DND-41 (cell line): ENCODE measurements around the gene CD80.
"Not testable (repeated sequence)": the region's sequence is repeated elsewhere in the genome, so short reads cannot be mapped to it uniquely, and the experiment has no call there.

Experiments used
- ATAC-seq: fragments of 200-7000 bp; cut with Tn5 transposase; 3 replicates; pipeline ENCODE4 v1.9.1; 2021; ENCODE audit warnings: low read depth; ENCODE audit not compliant: insufficient read depth
- DNase-seq: peaks from one replicate; pipeline ENCODE4 v3.0.0-alpha.2; 2020
- H2AFZ ChIP-seq: 2 replicates; pipeline ENCODE4 v1.6.0; 2012; ENCODE audit warnings: low read depth, low read length
- H3K27ac ChIP-seq: 2 replicates; pipeline ENCODE4 v1.5.1; 2012; ENCODE audit warnings: low read length, inconsistent platforms
- H3K27me3 ChIP-seq: fragments of 200-600 bp; sonication (generic); 2 replicates; pipeline ENCODE4 v1.6.0; 2012; ENCODE audit warnings: low read length, mild to moderate bottlenecking, inconsistent platforms; ENCODE audit not compliant: insufficient read depth, poor library complexity
- H3K36me3 ChIP-seq: 2 replicates; pipeline ENCODE4 v1.5.1; 2012; ENCODE audit warnings: low read length, inconsistent platforms; ENCODE audit not compliant: insufficient read depth
- H3K4me1 ChIP-seq: 2 replicates; pipeline ENCODE4 v1.5.1; 2012; ENCODE audit warnings: mild to moderate bottlenecking, low read length; ENCODE audit not compliant: insufficient read depth
- H3K4me2 ChIP-seq: 2 replicates; pipeline ENCODE4 v1.6.0; 2012; ENCODE audit warnings: mild to moderate bottlenecking, moderate library complexity, low read length, inconsistent platforms; ENCODE audit not compliant: insufficient read depth
- H3K4me3 ChIP-seq, 2 experiments: fragments of 200-600 bp in 1 of 2; shearing (Covaris generic) in 1 of 2; 2 replicates each; pipeline ENCODE4 v1.5.1; 2012 to 2016; ENCODE audit warnings: inconsistent platforms in 2 of 2, low read length in 2 of 2, mild to moderate bottlenecking in 2 of 2, low read depth in 1 of 2, moderate library complexity in 1 of 2
- H3K79me2 ChIP-seq: 2 replicates; pipeline ENCODE4 v1.6.0; 2012; ENCODE audit warnings: low read length, inconsistent platforms; ENCODE audit not compliant: insufficient read depth
- H3K9ac ChIP-seq: 2 replicates; pipeline ENCODE4 v1.6.0; 2012; ENCODE audit warnings: low read depth, mild to moderate bottlenecking, inconsistent platforms, low read length, moderate library complexity
- H3K9me3 ChIP-seq: 2 replicates; pipeline ENCODE4 v1.5.1; 2012; ENCODE audit warnings: low read length, moderate library complexity, mild to moderate bottlenecking, inconsistent platforms; ENCODE audit not compliant: insufficient read depth, severe bottlenecking
- H4K20me1 ChIP-seq: 2 replicates; pipeline ENCODE4 v1.6.0; 2012; ENCODE audit warnings: low read length; ENCODE audit not compliant: insufficient read depth
- EZH2 ChIP-seq: IDR thresholded peaks from 3 replicates; pipeline ENCODE4 v1.6.1; 2012; ENCODE audit warnings: borderline replicate concordance, low read depth, mild to moderate bottlenecking, moderate library complexity, low read length, inconsistent platforms; ENCODE audit not compliant: severe bottlenecking
- TF ChIP-seq, protein P1 (sequence below): IDR thresholded peaks from 2 replicates; pipeline ENCODE4 v1.5.1; 2012; ENCODE audit warnings: borderline replicate concordance, low read length, moderate library complexity, mild to moderate bottlenecking; ENCODE audit not compliant: poor library complexity, severe bottlenecking; ENCODE audit errors: extremely low read depth

Gene CD80

GRCh38 chr3:119555309-119555735 lies 4.1 kb downstream of the CD80 start:
- H3K4me3 ChIP-seq = no peak overlapping the region
- ATAC-seq (no peak), DNase-seq (no peak)
- no peak overlapping the region for H2AFZ ChIP-seq
- H3K9ac ChIP-seq = no peak overlapping the region
- TF ChIP-seq, protein P1, sequence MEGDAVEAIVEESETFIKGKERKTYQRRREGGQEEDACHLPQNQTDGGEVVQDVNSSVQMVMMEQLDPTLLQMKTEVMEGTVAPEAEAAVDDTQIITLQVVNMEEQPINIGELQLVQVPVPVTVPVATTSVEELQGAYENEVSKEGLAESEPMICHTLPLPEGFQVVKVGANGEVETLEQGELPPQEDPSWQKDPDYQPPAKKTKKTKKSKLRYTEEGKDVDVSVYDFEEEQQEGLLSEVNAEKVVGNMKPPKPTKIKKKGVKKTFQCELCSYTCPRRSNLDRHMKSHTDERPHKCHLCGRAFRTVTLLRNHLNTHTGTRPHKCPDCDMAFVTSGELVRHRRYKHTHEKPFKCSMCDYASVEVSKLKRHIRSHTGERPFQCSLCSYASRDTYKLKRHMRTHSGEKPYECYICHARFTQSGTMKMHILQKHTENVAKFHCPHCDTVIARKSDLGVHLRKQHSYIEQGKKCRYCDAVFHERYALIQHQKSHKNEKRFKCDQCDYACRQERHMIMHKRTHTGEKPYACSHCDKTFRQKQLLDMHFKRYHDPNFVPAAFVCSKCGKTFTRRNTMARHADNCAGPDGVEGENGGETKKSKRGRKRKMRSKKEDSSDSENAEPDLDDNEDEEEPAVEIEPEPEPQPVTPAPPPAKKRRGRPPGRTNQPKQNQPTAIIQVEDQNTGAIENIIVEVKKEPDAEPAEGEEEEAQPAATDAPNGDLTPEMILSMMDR = no peak
- no peak for TF ChIP-seq EZH2
- H3K79me2 ChIP-seq = no peaks in the 10 kb centered on the region
- H3K9me3 ChIP-seq = no peaks in the 10 kb centered on the region
- no peaks in the 10 kb centered on the region for H3K4me1 ChIP-seq
- no peaks in the 10 kb centered on the region for H4K20me1 ChIP-seq
- no peak overlapping the region for H3K4me2 ChIP-seq
- H3K27ac ChIP-seq = no peak overlapping the region
- no peaks in the 10 kb centered on the region for H3K36me3 ChIP-seq
- peaks cover 5% of the 10 kb centered on the region for H3K27me3 ChIP-seq

- ATAC-seq (no peak), DNase-seq (no peak)
- Histone ChIP-seq H3K79me2 (no peaks in the 10 kb centered on the region), H3K4me3 (no peak overlapping the region), H3K27me3 (peaks cover 5% of the 10 kb centered on the region), H3K4me1 (no peaks in the 10 kb centered on the region), H3K4me2 (no peak overlapping the region), H3K27ac (no peak overlapping the region), H3K36me3 (no peaks in the 10 kb centered on the region), H3K9ac (no peak overlapping the region), H4K20me1 (no peaks in the 10 kb centered on the region), H2AFZ (no peak overlapping the region), H3K9me3 (no peaks in the 10 kb centered on the region)
- TF ChIP-seq, protein P1 = no peak
These were observed 5.5 kb downstream of the CD80 start for GRCh38 chr3:119553823-119554415.

DNA sequence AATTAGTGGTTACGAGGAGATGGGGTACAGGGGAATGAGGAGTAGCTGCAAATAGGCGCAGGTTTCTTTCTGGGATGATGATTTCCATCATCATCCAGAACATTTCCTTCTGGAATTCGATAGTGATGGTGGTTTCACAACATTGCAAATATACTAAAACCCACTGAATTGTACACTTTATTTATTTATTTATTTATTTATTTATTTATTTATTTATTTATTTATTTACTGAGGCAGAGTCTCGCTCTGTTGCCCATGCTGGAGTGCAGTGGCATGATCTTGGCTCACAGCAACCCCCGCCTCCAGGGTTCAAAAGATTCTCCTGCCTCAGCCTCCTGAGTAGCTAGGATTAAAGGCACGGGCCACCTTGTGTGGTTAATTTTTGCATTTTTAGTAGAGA lies 6.5 kb downstream of the CD80 start:
- not testable (repeated sequence) for H4K20me1 ChIP-seq, DNase-seq, H3K79me2 ChIP-seq, H3K9ac ChIP-seq, H2AFZ ChIP-seq, H3K36me3 ChIP-seq, H3K9me3 ChIP-seq, ATAC-seq, H3K27me3 ChIP-seq, H3K27ac ChIP-seq, H3K4me2 ChIP-seq, H3K4me1 ChIP-seq, H3K4me3 ChIP-seq

GRCh38 chr3:119551598-119551997 lies 7.8 kb downstream of the CD80 start:
- Histone ChIP-seq H3K4me1 (no peaks in the 10 kb centered on the region), H4K20me1 (no peaks in the 10 kb centered on the region), H3K27ac (no peak overlapping the region), H3K9me3 (no peaks in the 10 kb centered on the region), H3K27me3 (peaks cover 5% of the 10 kb centered on the region), H3K4me2 (no peak overlapping the region), H2AFZ (no peak overlapping the region), H3K9ac (no peak overlapping the region), H3K79me2 (no peaks in the 10 kb centered on the region), H3K4me3 (no peak overlapping the region), H3K36me3 (no peaks in the 10 kb centered on the region)
- no peak for ATAC-seq
- no peak for TF ChIP-seq EZH2
- TF ChIP-seq, protein P1 = no peak
- no peak for DNase-seq
